OCI-LY1 (cell line): ENCODE data around the gene CHEK1.

Source experiments
- EZH2 ChIP-seq: fragments of 200-600 bp; sonication (generic), shearing (Covaris generic); IDR thresholded peaks from 2 replicates; pipeline ENCODE4 v1.8.0; 2017; ENCODE audit warnings: borderline replicate concordance, mixed run types, mild to moderate bottlenecking, antibody characterized with exemption, low read length, moderate library complexity, mixed read lengths
- TF ChIP-seq, protein P1 (sequence below): fragments of 200-600 bp; sonication (generic), shearing (Covaris generic); IDR thresholded peaks from 2 replicates; pipeline ENCODE4 v1.5.1; 2017; ENCODE audit warnings: mild to moderate bottlenecking, antibody characterized with exemption, low read length, moderate library complexity, mixed read lengths

DNA sequence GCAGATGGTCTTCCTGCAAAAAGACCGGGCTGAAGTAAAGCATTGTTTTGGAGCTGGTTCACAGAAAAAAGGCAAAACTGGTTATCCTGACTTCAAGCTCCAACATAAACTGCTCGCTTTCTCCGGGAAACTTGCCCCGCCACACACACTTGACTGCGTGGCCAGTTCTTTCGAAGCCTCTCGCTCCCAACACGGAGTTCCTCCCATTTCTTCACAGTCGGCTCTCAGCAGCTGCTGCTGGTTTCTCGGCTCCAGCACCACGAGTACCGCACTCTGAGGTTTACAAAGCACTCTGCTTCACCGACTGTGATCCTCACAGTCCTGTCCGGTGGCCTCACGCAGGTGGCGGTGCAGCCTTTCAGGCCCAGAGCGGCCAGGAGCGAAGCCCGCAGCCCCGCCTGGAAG is 264 bp downstream of the CHEK1 start:
- TF ChIP-seq, protein P1, sequence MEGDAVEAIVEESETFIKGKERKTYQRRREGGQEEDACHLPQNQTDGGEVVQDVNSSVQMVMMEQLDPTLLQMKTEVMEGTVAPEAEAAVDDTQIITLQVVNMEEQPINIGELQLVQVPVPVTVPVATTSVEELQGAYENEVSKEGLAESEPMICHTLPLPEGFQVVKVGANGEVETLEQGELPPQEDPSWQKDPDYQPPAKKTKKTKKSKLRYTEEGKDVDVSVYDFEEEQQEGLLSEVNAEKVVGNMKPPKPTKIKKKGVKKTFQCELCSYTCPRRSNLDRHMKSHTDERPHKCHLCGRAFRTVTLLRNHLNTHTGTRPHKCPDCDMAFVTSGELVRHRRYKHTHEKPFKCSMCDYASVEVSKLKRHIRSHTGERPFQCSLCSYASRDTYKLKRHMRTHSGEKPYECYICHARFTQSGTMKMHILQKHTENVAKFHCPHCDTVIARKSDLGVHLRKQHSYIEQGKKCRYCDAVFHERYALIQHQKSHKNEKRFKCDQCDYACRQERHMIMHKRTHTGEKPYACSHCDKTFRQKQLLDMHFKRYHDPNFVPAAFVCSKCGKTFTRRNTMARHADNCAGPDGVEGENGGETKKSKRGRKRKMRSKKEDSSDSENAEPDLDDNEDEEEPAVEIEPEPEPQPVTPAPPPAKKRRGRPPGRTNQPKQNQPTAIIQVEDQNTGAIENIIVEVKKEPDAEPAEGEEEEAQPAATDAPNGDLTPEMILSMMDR: no peak
- TF ChIP-seq EZH2: no peak
